HG03095 (cell line): ENCODE results near the gene MARS2.
"Not testable (repeated sequence)": the region's sequence is repeated elsewhere in the genome, so short reads cannot be mapped to it uniquely, and the experiment has no call there.

Source experiments
- ATAC-seq: cut with Tn5 transposase; IDR thresholded peaks from one replicate; pipeline ENCODE4 v1.9.1; 2021; ENCODE audit warnings: moderate library complexity; ENCODE audit not compliant: unreplicated experiment

The MARS2 gene

DNA sequence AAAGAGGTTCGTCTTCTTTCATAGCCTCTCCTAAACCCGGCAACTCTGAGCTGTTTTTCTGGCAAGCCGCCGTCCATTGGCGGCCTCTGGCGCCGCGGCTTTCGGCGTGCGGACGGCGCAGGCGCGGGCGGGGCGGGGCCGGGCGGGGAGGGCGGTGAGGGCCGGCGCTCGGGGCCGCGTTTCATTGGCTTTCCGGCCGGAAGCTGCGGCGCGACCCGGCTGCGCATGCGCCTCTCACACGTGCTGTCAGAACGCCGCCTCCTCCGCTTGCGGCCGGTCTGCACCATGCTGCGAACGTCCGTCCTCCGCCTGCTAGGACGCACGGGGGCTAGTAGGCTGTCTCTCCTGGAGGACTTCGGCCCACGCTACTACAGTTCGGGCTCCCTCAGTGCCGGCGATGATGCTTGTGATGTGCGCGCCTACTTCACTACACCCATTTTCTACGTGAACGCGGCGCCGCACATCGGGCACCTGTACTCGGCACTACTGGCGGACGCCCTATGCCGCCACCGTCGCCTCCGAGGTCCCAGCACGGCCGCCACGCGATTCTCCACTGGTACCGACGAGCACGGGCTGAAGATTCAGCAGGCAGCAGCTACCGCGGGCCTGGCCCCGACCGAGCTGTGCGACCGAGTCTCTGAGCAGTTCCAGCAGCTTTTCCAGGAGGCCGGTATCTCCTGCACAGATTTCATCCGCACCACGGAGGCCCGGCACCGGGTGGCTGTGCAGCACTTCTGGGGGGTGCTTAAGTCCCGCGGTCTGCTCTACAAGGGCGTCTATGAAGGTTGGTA, at the start of gene MARS2:
TSS of gene MARS2 (plus strand) at position 249 of the 791 bp plus-strand sequence. CDS start at position 286, 37 bp downstream.
- ATAC-seq, result peak; percentile 74

DNA sequence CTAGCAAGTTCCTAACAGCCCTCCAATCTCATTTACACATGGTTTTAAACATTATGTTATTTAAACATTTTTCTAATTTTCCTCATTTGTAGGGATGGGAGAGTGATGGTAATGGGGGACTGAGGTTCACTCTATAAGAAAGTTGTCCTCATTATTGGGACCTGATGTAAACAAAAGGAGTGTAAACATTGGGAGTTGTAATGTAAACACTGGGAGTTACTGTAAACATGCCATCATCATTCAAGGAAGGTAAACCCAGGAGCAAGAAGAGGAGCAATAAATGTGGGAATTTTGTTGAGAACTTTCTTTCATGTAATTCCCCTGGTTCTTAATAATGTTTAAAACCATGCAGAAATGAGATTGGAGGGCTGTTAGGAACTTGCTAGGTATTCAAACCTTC, 47.6 kb upstream of the MARS2 start:
- no peak for ATAC-seq

DNA sequence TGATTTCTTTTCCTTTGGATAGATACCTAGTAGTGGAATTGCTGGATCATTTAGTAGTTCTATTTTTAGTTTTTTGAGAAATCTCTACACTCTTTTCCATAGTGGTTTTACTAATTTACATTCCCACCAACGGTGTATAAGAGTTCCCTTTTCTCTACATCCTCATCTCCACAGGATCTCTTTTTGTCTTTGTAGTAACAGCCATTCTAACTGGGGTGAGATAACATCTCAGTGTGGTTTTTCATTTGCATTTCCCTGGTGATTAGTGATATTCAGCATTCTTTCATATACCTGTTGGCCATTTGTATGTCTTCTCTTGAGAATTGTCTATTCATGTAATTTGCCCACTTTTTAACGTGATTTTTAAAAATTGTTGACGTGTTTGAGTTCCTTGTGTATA, 43.5 kb upstream of the MARS2 start:
- no peak for ATAC-seq

DNA sequence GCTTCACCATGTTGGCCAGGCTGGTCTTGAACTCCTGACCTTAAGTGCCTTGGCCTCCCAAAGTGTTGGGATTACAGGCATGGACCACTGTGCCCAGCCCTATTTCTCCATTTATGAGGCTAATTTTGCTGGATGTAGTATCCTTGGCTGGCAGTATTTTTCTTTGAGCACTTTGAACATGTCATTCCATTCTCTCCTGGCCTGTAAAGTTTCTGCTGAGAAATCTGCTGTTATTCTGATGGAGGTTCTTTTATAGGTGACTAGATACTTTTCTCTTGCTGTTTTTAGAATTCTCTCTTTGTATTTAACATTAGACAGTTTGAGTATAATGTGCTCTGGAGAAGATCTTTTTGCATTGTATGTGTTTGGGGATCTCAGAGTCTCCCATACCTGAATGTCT, 38.9 kb upstream of the MARS2 start:
- no peak for ATAC-seq

DNA sequence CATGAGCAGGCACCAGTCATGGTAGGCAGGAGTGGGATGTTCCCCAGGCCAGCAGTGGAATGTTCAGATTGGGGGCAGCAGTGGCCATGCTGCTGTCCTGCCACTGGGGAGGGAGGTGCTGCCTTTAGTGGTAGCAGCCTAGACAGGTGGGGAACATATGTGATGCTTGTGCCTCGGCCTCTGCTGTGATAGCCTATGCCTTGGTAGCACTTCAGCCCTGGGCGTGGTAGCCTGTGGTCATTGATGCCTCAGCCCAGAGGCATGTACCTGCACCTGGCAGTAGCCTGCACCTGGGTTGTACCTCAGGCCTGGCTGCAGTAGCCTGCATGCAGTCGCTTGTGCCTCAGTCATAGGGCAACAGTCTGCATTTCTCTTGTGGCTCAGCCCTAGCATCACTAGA, 36.9 kb upstream of the MARS2 start:
- no peak for ATAC-seq

DNA sequence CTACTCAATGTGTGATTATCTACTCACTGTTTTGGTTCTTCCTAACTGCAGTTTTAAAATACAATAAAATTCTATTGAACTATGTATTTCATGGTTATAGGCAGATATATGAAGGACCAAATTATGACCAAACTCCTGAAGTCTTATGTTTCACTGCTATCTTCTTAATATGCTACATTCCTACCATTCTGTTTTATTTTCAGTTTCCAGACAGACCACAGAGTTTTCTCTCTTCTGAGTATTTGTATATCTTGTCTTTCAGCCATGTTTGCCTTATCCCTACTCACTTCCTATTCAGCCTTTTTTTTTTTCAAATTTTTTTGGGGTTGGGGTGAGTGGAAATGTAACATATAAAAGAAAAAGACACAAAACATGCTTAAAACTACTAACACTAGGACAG, 36.1 kb upstream of the MARS2 start:
- ATAC-seq, result no peak

DNA sequence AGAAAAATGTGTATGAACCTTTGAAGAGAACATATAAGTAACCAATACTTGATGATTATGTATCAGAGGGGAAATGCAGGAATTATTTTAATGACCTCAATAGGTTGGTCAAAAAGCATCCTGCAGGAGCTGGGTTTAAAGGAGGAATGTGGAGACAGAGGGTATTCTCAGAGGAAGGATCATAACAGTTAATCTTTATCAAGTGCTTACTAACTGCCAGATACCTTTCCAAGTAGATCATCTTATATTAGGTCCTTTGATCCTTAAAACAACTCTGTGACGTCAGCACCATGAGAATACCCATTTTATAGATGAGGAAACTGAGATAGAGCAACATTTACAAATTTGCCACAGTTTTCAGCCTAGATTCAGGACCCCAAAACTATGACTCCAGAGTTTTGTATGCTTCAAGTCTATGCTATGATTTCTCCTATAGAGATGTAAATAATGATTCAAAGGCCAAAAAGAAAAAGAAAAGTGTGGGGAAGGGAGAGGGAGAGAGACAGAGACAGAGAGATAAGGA, 32.7 kb upstream of the MARS2 start:
- ATAC-seq, result no peak

DNA sequence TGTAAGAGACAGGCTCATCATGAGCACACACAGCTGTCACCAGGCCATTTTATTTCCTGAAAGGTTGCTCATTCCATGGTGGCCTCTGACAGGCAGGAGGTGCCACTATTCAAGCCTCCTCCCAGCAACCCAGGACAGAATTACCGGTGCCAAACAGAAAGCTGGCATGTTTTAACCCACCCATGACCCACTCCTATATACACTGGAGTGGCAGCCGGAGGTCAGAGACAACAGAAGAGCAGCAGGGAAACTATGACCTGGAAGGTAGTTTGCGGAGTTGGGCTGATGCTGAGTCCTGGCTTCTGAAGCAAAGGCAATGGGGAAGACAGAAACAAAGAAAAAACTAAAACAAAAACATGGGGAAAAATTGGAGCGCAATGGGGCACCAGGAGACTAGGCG, 32.1 kb upstream of the MARS2 start:
- no peak for ATAC-seq

DNA sequence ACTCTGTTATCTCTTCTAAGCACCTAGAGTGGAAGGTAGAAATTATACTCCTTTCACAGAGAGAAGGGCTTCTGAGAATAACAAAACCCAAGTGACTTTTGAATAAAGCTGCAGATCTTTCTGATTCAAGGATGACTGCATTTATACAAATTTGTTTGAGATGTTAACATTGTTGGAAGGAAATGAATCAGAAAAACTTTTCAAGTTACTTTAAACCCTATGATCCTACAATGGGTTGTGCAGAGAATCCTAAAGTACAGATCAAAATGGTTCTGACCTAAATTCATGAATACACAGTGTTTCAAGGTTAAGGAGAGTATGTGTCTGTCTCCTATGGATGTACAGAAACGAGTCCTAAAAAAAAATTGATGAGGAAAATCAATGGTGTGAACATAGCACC, 31.6 kb upstream of the MARS2 start:
- ATAC-seq, result no peak

GRCh38 chr2:197674060-197674459, 31.1 kb upstream of the MARS2 start:
- ATAC-seq, result no peak

- no peak for ATAC-seq
These were observed 30.6 kb upstream of the MARS2 start for GRCh38 chr2:197674591-197674990.

DNA sequence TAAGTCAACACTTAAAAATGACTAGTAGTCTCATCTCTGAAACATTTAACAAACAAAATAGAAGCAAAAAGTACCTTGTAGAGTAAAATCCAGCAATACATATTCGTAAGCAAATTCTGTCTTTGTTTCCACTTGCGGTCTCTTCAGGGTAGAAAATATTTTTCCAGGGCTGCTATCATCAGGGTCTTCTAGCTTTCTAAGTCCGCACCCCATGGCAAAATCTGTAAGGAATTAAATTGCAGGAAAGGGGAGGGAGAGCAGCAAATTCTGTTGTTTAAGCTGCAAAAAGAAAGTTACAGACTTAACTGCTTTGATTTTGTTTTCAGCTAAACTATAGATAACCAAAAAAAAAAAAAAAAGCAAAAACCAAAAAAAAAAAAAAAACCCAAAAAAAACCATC, 29.9 kb upstream of the MARS2 start, which contains the start of gene RFTN2:
TSS of gene RFTN2 (minus strand) at position 342 of the 400 bp plus-strand sequence. CDS start at position 213, 129 bp downstream.
- ATAC-seq, result no peak

GRCh38 chr2:197675711-197676188, 29.4 kb upstream of the MARS2 start:
- no peak for ATAC-seq

DNA sequence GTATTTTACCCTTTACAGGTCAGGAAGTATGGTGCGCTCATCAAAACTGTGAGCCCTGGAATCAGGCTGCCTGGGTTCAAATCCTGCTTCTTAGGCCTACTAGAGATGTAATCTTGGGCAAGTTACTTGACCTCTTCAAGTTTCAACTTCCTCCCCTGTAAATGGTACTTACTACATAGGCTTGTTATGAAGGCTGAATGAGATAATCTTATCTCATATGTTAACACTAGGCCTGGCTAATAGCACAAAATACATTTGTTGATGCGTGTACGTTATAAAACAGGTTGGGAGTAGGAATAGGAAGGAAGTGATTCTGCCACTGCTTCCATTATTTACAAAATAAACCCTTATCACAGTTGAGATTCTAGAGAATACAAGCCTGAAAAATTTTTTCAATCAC, 28.1 kb upstream of the MARS2 start:
- ATAC-seq, result no peak

DNA sequence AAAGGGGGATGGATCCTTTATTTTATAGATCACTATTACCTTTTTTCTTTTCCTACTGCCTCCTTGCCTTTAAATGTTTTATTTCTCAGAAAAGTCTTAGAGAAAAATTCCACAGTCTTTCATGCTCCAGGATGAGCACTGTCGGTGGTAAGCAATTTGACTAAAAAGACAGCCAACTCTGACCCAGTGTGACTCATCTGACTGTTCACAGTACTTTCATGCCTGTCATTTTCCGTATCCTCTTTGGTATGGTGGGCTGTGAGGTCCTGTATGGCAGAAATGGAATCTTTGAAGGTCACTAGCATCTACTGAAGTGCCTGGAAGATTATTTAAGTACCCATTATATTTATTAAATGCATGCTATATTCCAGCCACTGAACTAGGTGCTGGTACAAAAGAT, 27.7 kb upstream of the MARS2 start:
- no peak for ATAC-seq

DNA sequence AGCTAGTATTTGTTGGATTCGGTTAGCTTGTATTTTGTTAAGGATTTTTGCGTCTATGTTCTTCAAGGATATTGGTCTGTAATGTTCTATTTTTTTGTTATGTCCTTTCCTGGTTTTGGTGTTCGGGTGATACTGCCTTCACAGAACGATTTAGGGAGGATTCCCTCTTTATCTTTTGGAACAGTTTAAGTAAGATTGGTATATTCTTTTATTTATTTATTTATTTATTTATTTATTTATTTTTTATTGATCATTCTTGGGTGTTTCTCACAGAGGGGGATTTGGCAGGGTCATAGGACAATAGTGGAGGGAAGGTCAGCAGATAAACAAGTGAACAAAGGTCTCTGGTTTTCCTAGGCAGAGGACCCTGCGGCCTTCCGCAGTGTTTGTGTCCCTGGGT, 10.0 kb upstream of the MARS2 start:
- ATAC-seq, result not testable (repeated sequence)

- not testable (repeated sequence) for ATAC-seq
These were observed 9.2 kb upstream of the MARS2 start for GRCh38 chr2:197695971-197696370.

DNA sequence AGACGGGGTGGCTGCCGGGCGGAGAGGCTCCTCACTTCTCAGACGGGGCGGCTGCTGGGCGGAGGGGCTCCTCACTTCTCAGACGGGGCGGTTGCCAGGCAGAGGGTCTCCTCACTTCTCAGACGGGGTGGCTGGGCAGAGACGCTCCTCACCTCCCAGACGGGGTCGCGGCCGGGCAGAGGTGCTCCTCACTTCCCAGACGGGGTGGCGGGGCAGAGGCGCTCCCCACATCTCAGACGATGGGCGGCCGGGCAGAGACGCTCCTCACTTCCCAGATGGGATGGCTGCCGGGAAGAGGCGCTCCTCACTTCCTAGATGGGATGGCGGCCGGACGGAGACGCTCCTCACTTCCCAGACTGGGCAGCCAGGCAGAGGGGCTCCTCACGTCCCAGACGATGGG, 8.6 kb upstream of the MARS2 start:
- not testable (repeated sequence) for ATAC-seq

- not testable (repeated sequence) for ATAC-seq
These were observed 5.4 kb upstream of the MARS2 start for GRCh38 chr2:197699724-197700123.

DNA sequence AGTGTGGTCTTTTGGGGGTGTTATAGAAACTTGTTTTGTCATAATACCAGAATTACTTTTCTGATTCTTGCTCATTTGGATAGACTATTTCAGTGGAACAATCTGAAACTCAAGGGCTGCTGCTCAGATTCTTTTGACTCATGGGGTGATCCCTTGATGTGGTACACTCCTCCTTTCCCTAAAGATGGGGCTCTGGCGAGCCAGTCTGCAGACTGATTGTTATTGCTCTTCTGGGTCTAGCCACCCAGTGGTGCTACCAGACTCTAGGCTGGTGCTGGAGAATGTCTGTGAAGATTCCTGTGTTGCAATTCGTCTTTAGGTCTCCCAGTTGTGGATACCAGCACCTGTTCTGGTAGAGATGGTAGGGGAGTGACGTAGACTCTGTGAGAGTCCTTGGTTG, 4.2 kb upstream of the MARS2 start:
- no peak for ATAC-seq

GRCh38 chr2:197704434-197705120, 592 bp upstream of the MARS2 start:
- ATAC-seq, result peak; percentile 36
